Skeletal muscle cell (primary cell): ENCODE data around the gene PRKCZ.
A peak's percentile ranks its signal among the peaks of the same experiment; 100 is the strongest.

Experiments used
- DNase-seq: peaks from one replicate; pipeline ENCODE4 v3.0.0-alpha.2; 2010; ENCODE audit warnings: low read depth
- H3K4me3 ChIP-seq: 2 replicates; pipeline ENCODE4 v1.5.1; 2011; ENCODE audit warnings: low read depth, mild to moderate bottlenecking, control low read depth, low read length, moderate library complexity

Gene PRKCZ

GRCh38 chr1:2043886-2044285 lies 6.3 kb upstream of the PRKCZ start:
- H3K4me3 ChIP-seq, result no peak overlapping the region
- no peak for DNase-seq

GRCh38 chr1:2044510-2045319 lies 5.5 kb upstream of the PRKCZ start:
- DNase-seq, result no peak
- peak overlapping the region; percentile 30 for H3K4me3 ChIP-seq

DNA sequence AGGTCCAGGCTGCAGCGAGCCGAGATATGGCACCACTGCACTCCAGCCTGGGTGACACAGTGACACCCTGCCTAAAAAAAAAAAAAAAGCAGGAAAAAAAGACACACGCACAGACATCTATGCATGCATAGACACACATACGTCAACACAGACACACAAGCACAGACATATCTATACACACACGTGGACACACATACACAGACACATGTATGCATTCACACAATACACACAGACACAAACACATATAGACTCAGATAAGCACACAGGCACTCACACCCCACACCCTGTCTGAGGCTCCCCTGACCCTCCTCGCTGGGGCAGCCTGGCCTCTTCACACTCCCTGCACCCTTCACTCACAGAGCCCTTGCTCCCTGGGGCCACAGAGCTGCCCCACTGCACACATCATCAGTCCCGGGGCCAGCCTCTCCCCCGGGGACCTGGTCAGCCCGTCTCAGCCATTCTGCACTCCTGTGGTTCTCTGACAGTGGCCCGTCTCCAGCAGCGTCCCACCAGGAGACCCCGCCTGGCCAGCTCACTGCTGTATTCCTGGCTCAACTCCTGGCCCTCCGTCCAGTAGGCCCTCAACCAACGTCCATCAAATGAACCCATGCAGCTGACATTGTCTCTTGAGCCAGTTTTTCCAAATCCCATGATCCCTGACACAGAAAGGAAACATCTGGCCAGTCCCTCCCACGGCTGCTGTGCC lies 4.6 kb upstream of the PRKCZ start:
- no peak overlapping the region for H3K4me3 ChIP-seq
- DNase-seq, result no peak

DNA sequence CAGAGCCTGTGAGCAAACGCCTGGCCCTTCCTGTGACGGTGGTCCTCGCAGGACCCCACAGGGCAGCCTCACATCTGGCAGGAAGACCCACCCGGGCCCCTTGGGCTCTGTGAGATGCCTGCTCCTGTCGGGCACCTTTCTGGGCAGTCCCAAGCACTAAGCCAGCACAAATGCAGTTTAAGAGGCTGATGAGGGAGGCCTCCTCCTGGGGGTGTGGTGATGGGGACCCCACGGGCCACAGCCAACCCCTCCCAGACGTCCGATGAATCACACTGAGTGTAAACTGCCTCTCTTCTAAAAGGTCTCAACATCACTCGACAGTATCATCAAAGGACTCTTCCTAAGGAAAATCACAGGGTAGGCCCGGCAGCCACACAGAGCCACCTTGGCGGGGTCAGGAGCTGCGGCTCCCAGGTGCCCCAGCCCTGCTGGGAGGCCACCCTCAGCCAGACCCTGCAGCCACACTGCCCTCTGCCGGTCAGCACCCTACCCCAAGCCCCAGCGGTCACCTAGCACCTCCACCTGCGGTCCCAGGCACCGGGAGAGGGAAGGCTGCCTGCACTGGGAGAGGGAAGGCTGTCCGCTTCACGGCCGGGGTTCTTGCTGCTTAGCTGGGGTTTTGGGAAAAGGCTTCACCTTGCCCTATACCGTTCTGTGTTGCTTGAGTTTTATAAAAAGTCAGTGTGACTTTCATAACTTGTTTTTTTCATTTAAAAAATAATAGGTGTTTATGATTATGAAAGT lies 3.9 kb upstream of the PRKCZ start:
- DNase-seq, result no peak
- no peak overlapping the region for H3K4me3 ChIP-seq

GRCh38 chr1:2046953-2047748 lies 3.1 kb upstream of the PRKCZ start:
- no peak overlapping the region for H3K4me3 ChIP-seq
- no peak for DNase-seq

DNA sequence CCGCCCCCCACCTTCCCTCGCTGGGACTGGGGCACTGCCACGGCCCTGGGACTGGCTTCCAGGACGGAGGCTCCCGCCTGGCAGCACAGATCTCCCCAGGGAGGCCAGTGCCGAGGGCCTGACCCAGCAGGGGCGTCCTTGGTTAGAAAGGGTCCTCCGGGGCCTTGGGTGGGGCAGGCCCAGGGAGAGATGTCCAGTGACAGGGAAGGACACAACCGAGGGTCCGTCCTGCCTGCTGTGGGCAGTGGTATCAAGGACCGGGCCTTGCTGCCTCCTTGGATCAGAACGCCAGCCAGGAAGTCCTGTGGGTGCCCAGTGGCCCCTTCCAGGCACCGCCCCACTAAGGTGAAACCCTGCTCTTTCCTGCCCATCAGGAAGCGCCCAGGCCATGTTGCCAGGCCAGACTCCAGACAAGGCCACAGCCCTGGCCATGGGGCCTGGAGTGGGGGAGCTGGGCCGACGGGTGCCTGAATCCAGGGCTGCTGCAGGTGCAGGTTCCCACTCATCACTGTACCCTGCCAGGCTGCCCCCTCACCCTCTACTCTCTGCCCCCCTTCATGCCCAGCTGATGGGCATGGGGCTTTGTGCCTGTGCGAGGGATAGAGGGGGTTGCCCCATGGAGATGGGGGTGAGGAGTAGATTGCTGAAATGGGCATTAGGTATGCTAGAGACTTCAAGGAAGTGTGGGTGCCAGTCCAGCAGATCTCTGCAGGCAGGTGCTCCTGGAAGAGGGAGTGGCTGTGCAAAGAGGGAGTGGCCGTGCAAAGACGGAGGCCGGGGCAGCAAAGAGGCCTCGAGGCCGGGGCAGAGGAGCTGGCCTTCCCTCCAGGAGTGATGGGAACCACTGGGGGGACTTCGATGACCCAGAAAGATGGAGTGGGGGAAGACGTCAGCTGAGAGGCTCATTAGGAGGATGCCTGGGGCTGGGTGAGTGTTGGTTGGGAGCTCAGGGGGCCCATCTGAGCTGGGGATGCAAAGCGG lies 2.2 kb upstream of the PRKCZ start:
- no peak for DNase-seq
- H3K4me3 ChIP-seq, result no peak overlapping the region

- no peak overlapping the region for H3K4me3 ChIP-seq
- no peak for DNase-seq
These were observed 940 bp upstream of the PRKCZ start for GRCh38 chr1:2049225-2049717.

GRCh38 chr1:2050461-2050792 lies 216 bp downstream of the PRKCZ start:
- H3K4me3 ChIP-seq, result no peak overlapping the region
- no peak for DNase-seq

DNA sequence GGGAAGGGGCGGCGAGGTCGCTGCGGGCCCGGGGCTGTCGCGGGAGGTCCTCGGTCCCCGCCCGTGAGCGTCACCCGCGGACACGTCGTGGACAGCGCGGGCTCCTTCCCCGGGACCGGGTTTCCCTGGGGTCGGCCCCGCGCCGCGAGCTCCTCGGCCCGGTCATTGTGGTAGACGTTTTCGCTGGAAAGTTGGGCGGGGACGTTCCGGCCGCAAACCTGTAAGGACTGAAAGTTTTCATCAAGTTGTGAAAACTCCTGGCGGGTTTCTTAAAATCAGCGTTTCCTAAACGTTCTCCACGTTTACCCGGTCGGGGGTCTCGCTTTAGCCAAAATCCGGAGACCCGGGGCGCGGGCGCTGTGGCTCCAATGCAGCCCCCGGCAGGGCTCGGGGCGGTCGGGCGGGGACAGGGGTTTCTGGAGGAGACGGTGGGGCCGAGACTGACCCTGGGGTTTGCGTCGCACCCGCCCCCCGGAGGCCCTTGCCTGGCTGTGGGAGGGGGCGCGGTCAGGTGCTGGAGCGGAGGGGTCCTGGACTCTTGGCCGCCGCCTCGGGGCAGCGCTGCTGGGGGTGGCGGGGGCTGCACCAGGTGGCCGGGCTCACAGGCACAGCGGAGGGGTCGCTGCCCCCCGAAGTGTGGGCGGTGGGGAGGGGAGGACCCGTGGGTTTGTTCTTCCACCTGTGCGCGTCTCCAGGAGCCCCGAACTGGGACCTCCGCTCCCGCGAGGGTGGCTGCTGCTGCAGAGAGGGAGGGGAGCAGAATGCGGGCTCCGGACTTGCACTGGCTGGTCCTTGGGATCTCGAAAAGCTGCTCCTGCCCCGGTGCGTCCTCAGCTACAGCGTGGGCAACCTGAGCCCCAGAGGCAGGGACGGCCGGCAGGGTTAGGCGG lies 827 bp downstream of the PRKCZ start:
- DNase-seq, result no peak
- no peak overlapping the region for H3K4me3 ChIP-seq

DNA sequence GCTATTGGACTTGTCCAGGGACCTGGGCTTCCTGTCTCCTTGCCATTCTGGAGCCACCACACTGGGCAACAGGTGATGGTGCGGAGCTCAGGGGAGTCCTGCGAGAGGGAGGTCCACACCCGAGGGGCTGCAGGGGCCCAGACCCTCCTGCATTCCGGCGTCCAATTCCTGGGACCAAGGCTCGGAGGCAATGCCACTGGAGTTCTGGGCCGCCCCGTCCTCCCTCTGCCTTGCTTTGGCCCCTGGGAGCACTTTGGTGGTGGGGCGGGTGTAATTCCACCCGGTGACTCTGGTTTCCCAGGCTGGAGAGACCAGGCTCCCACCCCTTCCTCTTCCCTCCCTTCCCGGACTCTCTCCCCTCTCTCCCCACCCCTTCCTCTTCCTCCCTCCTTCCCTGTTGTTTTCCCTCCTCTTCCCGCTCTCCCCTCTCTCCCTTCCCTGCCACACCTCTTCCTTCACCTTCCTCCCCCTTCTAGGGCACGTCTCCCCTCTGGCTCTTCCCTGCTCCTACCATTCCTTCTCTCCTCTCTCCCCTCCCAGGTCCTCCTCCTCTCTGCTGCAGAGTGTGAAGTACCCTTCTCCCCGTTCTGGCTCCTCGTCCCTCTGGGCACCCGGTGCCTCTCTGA lies 2.0 kb downstream of the PRKCZ start:
- DNase-seq, result no peak
- no peak overlapping the region for H3K4me3 ChIP-seq

DNA sequence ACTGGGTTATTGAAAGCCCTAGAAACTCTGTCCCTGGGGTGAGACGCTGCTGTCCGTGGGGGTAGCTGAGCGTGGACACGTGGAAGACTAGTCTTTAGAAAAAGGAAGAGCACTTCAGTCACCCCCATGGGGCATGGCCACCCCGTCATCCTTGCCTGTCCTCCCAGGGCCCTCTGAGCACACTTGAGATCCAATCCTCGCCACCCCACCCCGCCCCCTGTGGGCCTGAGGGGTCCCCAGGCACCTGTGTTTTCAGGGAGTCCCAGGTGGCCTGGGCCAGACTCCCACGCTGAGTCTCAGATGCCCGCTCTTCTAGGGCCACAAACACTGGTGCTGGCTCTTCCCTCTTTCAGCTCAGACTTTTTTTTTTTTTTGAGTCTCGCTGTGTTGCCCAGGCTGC lies 2.5 kb downstream of the PRKCZ start:
- DNase-seq, result no peak
- H3K4me3 ChIP-seq, result no peak overlapping the region

DNA sequence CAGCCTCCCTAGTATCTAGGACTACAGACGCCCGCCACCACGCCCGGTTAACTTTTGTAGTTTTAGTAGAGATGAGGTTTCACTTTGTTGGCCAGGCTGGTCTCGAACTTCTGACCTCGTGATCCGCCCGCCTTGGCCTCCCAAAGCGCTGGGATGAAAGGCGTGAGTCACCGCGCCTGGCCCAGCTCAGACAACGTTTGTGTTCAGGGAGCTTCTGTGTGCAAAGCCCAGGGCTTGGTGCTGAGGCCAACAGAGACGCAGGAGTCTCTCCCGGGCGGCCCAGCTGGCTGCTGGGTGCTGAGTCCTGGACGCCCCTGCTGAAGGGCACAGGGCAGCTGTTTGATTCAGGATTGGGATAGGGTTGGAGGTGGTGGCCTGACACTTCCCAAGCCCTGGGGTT lies 3.0 kb downstream of the PRKCZ start:
- H3K4me3 ChIP-seq, result no peak overlapping the region
- no peak for DNase-seq

DNA sequence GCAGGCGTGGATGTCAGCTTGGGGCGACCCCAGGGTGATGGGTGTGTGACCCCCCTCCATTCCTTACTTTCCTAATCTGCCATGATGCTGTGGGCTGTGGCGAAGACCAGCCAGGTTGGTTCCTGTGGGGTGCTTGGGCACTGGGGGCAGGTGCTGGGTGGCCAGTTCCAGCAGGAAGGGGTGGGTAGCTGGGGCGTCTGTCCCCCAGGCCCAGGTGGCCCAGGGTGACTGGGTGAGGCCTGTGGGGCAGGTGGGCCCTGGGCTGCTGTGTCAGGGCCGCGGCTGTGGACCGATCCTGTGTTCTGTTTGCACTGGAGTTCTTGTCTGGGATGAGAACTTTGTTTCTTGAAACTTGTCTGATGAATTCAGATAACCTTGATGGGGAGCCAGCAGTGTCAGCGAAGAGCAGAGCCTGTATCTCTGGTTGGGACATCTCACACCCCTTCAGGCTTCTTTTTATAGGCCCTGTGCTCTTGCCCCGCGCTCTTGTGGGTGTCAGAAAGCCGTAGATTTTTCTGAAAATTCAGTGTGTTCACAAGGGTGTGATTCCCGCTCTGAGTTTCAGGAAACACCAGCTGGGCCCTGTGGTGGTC lies 3.7 kb downstream of the PRKCZ start:
- no peak overlapping the region for H3K4me3 ChIP-seq
- DNase-seq, result no peak

DNA sequence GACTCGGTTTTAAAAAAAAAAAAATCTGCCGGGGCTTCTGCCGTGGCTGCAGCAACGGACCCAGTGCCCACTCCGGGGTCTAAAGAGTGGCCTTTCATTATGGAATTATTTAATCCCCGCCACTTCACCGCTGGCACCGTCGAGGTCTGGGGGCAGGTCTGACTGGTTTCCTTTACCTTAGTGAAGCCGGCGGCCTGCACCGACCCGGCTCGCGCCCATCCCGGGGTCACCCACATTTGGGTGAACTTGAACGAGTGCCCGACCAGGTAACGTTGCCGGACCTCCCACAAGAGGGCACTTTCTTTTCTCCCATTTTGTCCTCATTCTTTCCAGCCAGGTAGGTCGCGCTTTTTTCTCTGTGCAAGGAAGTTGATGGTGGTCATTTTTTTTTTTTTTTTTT lies 4.3 kb downstream of the PRKCZ start:
- no peak overlapping the region for H3K4me3 ChIP-seq
- DNase-seq, result no peak

DNA sequence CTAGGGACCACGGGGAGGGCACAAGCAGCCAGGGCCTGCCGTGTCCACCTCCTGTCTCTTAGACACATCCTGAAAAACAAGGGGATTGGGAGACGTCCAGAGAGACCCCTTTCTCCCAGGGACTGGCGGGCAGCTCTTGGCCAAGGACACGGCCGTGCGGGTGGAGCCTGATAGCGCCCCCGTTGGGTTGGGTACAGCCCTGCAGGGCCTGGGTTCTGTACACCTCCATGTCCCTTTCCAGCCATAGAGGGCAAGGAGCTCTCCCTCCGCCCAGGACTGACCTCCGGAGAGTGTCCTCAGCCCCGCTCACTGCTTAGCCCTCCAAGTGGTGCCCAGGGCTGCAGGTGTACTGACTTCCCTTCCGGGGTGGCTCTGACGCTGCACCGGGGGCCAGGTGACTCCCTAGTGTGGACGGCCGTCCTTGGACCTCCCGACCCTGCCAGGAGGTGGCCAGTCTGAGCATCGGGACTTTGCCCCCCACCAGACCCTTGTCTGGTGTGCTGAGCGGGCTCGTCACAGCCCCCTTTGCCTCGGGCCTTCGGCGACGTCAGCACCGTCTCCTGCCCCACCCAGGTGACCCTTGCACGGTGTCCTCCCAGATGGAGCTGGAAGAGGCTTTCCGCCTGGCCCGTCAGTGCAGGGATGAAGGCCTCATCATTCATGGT lies 5.8 kb downstream of the PRKCZ start:
- no peak overlapping the region for H3K4me3 ChIP-seq
- DNase-seq, result no peak

DNA sequence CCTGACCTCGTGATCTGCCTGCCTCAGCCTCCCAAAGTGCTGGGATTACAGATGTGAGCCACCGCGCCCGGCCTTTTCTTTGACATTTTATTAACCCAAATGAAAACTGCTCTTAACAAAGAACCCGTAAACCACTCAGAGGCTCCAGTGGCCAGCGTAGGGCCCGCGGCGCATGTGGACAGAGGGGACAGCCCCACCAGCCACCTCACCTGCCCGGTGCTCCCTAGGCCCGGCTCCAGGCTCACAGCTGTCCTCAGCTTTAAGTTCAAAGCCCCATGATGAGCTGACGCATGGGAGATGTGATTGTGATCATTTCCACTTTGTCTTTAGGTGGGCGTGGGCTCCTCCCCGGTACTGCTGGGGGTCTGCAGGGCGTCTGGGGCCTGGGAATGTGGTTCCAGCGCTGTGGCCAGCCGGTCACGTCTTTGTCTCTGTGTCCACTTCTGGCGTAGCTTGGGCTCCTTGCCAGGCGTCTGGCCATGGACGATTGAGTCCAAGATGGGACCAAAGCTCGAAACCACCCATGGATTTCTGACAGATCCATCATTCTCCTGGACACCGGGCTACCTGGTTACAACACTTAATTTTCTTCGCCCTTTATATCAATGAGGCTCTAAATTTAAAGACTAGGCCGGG lies 6.9 kb downstream of the PRKCZ start:
- H3K4me3 ChIP-seq, result no peak overlapping the region
- no peak for DNase-seq
